Thoracic aorta (tissue), 2 donors: Measurements from ENCODE around the gene MNT. TPM values are rescaled to one million over a fixed set of nuclear protein-coding genes. Genes with fewer than 3 reads are reported as not detected.
A peak's percentile ranks its signal among the peaks of the same experiment; 100 is the strongest.

Source experiments
- ATAC-seq: fragments of 150-250 bp; one replicate; pipeline ENCODE4 v1.8.0; 2017; ENCODE audit warnings: low read depth; ENCODE audit not compliant: insufficient number of reproducible peaks, low FRiP score
- DNase-seq: peaks from one replicate; pipeline ENCODE4 v3.0.0-alpha.2; 2020; ENCODE audit warnings: low spot score
- H3K27ac ChIP-seq, 2 donors: fragments of 200-600 bp; sonication (generic); 1 replicate in 1 of 2; 2 replicates in 1 of 2; pipeline ENCODE4 v1.5.1; 2016; ENCODE audit warnings: mild to moderate bottlenecking in 2 of 2, moderate library complexity in 2 of 2
- H3K27me3 ChIP-seq: fragments of 200-600 bp; sonication (generic); replicated peaks from 2 replicates; pipeline ENCODE4 v1.6.0; 2016; ENCODE audit warnings: mild to moderate bottlenecking; ENCODE audit not compliant: insufficient read depth
- H3K36me3 ChIP-seq: fragments of 200-600 bp; sonication (generic); one replicate; pipeline ENCODE4 v1.5.1; 2016
- H3K4me1 ChIP-seq, 2 donors: fragments of 200-600 bp; sonication (generic); 1 replicate in 1 of 2; 2 replicates in 1 of 2; pipeline versions ENCODE4 v1.5.1 to v1.6.0; 2016; ENCODE audit warnings: low read depth in 2 of 2, mild to moderate bottlenecking in 1 of 2; ENCODE audit not compliant: control insufficient read depth in 1 of 2
- H3K4me3 ChIP-seq: fragments of 200-600 bp; sonication (generic); 2 replicates; pipeline ENCODE4 v1.5.1; 2016; ENCODE audit warnings: mild to moderate bottlenecking
- H3K9me3 ChIP-seq: fragments of 200-600 bp; sonication (generic); 2 replicates; pipeline ENCODE4 v1.5.1; 2016
- total RNA-seq, 2 donors: library from RNA; depleted of rRNA; stranded (reverse); fragments of >200 nt; gene quantifications; one replicate each; pipeline versions ENCODE4 v1.1.0 to v1.2.3, GENCODE V29; 2016
- TF ChIP-seq, protein P1 (sequence below): fragments of 200-600 bp; sonication (generic); IDR thresholded peaks from one replicate; pipeline ENCODE4 v1.5.1; 2019; ENCODE audit warnings: antibody characterized with exemption

MNT gene
- total RNA-seq, 2 donors from 2014 or later, result 17.9 to 27.1 TPM

DNA sequence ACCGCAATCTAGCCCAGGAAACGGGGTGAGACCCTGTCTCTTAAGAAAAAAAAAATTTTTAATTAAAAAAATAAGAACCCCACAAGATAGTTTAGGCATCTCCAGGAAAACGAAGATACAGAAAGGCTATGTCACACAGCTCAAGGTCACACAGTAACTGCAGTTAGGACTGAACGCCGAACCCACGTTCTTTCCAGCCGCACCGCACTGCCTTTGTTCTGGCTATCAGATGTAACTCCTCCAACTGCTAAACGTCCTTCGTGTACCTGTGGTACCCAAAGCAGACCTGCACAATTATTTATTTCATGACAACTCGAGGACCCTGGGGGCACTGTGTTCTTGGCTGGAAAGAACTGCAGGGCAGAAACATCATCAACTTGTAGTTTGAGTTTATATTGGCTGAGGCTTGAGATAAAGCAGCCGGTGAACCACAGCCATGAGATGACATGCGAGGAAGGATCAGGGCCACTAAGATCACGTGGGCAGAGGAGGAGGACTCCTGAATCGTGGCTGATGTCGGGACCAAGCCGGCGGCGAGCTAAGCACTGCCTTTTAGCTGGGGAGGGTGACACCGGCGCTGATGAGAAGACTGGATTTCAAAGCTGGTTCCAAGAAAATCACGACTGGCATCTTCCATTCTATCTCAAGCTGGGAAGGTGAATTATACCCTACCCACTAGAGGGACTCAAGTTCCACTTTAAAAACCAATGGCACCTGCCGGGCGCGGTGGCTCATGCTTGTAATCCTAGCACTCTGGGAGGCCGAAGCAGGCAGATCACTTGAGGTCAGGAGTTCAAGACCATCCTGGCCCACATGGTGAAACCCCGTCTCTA, 20.7 kb upstream of the MNT start:
- no peak overlapping the region for H3K4me3 ChIP-seq
- H3K27ac ChIP-seq, result no peak overlapping the region
- H3K36me3 ChIP-seq, result peaks cover 6% of the 10 kb centered on the region
- no peaks in the 10 kb centered on the region for H3K4me1 ChIP-seq
- DNase-seq (no peak), ATAC-seq (no peak)
- no peaks in the 10 kb centered on the region for H3K27me3 ChIP-seq
- H3K9me3 ChIP-seq, result no peaks in the 10 kb centered on the region
- TF ChIP-seq, protein P1, sequence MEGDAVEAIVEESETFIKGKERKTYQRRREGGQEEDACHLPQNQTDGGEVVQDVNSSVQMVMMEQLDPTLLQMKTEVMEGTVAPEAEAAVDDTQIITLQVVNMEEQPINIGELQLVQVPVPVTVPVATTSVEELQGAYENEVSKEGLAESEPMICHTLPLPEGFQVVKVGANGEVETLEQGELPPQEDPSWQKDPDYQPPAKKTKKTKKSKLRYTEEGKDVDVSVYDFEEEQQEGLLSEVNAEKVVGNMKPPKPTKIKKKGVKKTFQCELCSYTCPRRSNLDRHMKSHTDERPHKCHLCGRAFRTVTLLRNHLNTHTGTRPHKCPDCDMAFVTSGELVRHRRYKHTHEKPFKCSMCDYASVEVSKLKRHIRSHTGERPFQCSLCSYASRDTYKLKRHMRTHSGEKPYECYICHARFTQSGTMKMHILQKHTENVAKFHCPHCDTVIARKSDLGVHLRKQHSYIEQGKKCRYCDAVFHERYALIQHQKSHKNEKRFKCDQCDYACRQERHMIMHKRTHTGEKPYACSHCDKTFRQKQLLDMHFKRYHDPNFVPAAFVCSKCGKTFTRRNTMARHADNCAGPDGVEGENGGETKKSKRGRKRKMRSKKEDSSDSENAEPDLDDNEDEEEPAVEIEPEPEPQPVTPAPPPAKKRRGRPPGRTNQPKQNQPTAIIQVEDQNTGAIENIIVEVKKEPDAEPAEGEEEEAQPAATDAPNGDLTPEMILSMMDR, result no peak

- H3K27ac ChIP-seq, result no peak overlapping the region
- no peaks in the 10 kb centered on the region for H3K9me3 ChIP-seq
- H3K4me1 ChIP-seq, result peaks cover 0 to 5% of the 10 kb centered on the region in 2 donors
- ATAC-seq (no peak), DNase-seq (no peak)
- TF ChIP-seq, protein P1, result no peak
- H3K27me3 ChIP-seq, result no peaks in the 10 kb centered on the region
- peaks cover 6% of the 10 kb centered on the region for H3K36me3 ChIP-seq
- no peak overlapping the region for H3K4me3 ChIP-seq
Observed at GRCh38 chr17:2420176-2420575, 19.3 kb upstream of the MNT start.

- Histone ChIP-seq H3K27me3 (no peaks in the 10 kb centered on the region), H3K9me3 (no peaks in the 10 kb centered on the region), H3K27ac (no peak overlapping the region), H3K4me3 (no peak overlapping the region), H3K4me1 (peaks cover 0 to 5% of the 10 kb centered on the region in 2 donors), H3K36me3 (peaks cover 6% of the 10 kb centered on the region)
- no peak for DNase-seq
- TF ChIP-seq, protein P1, result no peak
- no peak for ATAC-seq
Observed at GRCh38 chr17:2419486-2419885, 18.6 kb upstream of the MNT start.

- peaks cover 0 to 5% of the 10 kb centered on the region in 2 donors for H3K4me1 ChIP-seq
- TF ChIP-seq, protein P1, result no peak
- H3K27me3 ChIP-seq, result no peaks in the 10 kb centered on the region
- H3K4me3 ChIP-seq, result no peak overlapping the region
- peaks cover 6% of the 10 kb centered on the region for H3K36me3 ChIP-seq
- DNase-seq (no peak), ATAC-seq (no peak)
- no peaks in the 10 kb centered on the region for H3K9me3 ChIP-seq
- no peak overlapping the region for H3K27ac ChIP-seq
Observed at GRCh38 chr17:2418572-2418971, 17.7 kb upstream of the MNT start.

- Histone ChIP-seq H3K9me3 (no peaks in the 10 kb centered on the region), H3K4me1 (peaks cover 7 to 20% of the 10 kb centered on the region in 2 donors), H3K27ac (peak overlapping the region in 1 of 2 donors; percentile 26), H3K4me3 (no peak overlapping the region), H3K27me3 (no peaks in the 10 kb centered on the region), H3K36me3 (peaks cover 6% of the 10 kb centered on the region)
- DNase-seq, result peak; percentile 73
- TF ChIP-seq, protein P1, result peak; percentile 97
- ATAC-seq, result peak; percentile 85
Observed at GRCh38 chr17:2416010-2416734, 15.3 kb upstream of the MNT start.
